Glomerular endothelial cell (primary cell): ENCODE results near the gene DIP2C. TPM values are rescaled to one million over a fixed set of nuclear protein-coding genes. Genes with fewer than 3 reads are reported as not detected.
"Not testable (repeated sequence)": the region's sequence is repeated elsewhere in the genome, so short reads cannot be mapped to it uniquely, and the experiment has no call there.

Source experiments
- DNase-seq: peaks from one replicate; pipeline ENCODE4 v3.0.0-alpha.2; 2011; ENCODE audit warnings: low read depth, low spot score; ENCODE audit errors: extremely low read depth
- total RNA-seq: library from RNA; depleted of rRNA; stranded (reverse); fragments of >200 nt; gene quantifications from 2 replicates; pipeline ENCODE4 v1.2.3, GENCODE V29; 2015

The DIP2C gene
- total RNA-seq, 1 donor from 2014 or later = 16.5 TPM

GRCh38 chr10:489330-489729 lies 200.1 kb downstream of the DIP2C start:
- DNase-seq = no peak

GRCh38 chr10:488933-489215 lies 200.6 kb downstream of the DIP2C start:
- no peak for DNase-seq

GRCh38 chr10:488081-488932 lies 201.2 kb downstream of the DIP2C start:
- DNase-seq = no peak

- no peak for DNase-seq
These were observed 202.7 kb downstream of the DIP2C start for GRCh38 chr10:486666-487322.

GRCh38 chr10:486206-486605 lies 203.3 kb downstream of the DIP2C start:
- no peak for DNase-seq

- no peak for DNase-seq
These were observed 203.7 kb downstream of the DIP2C start for GRCh38 chr10:485776-486175.

GRCh38 chr10:484925-485661 lies 204.4 kb downstream of the DIP2C start:
- DNase-seq = no peak

GRCh38 chr10:484441-484924 lies 205.0 kb downstream of the DIP2C start:
- no peak for DNase-seq

GRCh38 chr10:483261-483660 lies 206.2 kb downstream of the DIP2C start:
- DNase-seq = no peak

- no peak for DNase-seq
These were observed 206.6 kb downstream of the DIP2C start for GRCh38 chr10:482848-483247.

GRCh38 chr10:482051-482501 lies 207.4 kb downstream of the DIP2C start:
- DNase-seq = no peak

- no peak for DNase-seq
These were observed 207.8 kb downstream of the DIP2C start for GRCh38 chr10:481628-482027.

GRCh38 chr10:480928-481552 lies 208.4 kb downstream of the DIP2C start:
- DNase-seq = no peak

- no peak for DNase-seq
These were observed 209.0 kb downstream of the DIP2C start for GRCh38 chr10:480498-480927.

- DNase-seq = not testable (repeated sequence)
These were observed 209.6 kb downstream of the DIP2C start for GRCh38 chr10:479706-480497.

GRCh38 chr10:478471-479245 lies 210.8 kb downstream of the DIP2C start:
- no peak for DNase-seq

GRCh38 chr10:477620-478019 lies 211.8 kb downstream of the DIP2C start:
- no peak for DNase-seq

GRCh38 chr10:476455-476780 lies 213.1 kb downstream of the DIP2C start:
- no peak for DNase-seq

- no peak for DNase-seq
These were observed 213.6 kb downstream of the DIP2C start for GRCh38 chr10:475709-476454.
